Neutrophil (primary cell): ENCODE data around the gene DNM1.

ENCODE experiments used
- H3K27ac ChIP-seq: fragments of 200-600 bp; sonication (generic); 2 replicates; pipeline ENCODE4 v1.5.1; 2016; ENCODE audit warnings: mild to moderate bottlenecking, moderate library complexity
- H3K27me3 ChIP-seq: fragments of 200-600 bp; sonication (generic); 2 replicates; pipeline ENCODE4 v1.6.0; 2016; ENCODE audit warnings: mild to moderate bottlenecking
- H3K36me3 ChIP-seq: fragments of 200-600 bp; sonication (generic); 2 replicates; pipeline ENCODE4 v1.5.1; 2017
- H3K4me1 ChIP-seq, 2 experiments: fragments of 200-600 bp in 1 of 2; sonication (generic) in 1 of 2; 1 replicate in 1 of 2; 2 replicates in 1 of 2; pipeline versions ENCODE4 v1.5.1 to v1.6.1; 2013 to 2016; ENCODE audit warnings: low read depth in 1 of 2, low read length in 1 of 2, mild to moderate bottlenecking in 1 of 2, moderate library complexity in 1 of 2; ENCODE audit not compliant: control insufficient read depth in 1 of 2, insufficient read depth in 1 of 2
- H3K4me3 ChIP-seq, 2 experiments: fragments of 200-600 bp in 1 of 2; sonication (generic) in 1 of 2; 1 replicate in 1 of 2; 2 replicates in 1 of 2; pipeline ENCODE4 v1.5.1; 2013 to 2016; ENCODE audit warnings: low read depth in 1 of 2, low read length in 1 of 2, mild to moderate bottlenecking in 1 of 2, moderate library complexity in 1 of 2
- H3K9me3 ChIP-seq: fragments of 200-600 bp; sonication (generic); 2 replicates; pipeline ENCODE4 v1.5.1; 2016
- CTCF ChIP-seq: fragments of 200-600 bp; sonication (generic); IDR thresholded peaks from 2 replicates; pipeline ENCODE4 v1.5.1; 2016; ENCODE audit warnings: antibody characterized with exemption

The DNM1 gene

DNA sequence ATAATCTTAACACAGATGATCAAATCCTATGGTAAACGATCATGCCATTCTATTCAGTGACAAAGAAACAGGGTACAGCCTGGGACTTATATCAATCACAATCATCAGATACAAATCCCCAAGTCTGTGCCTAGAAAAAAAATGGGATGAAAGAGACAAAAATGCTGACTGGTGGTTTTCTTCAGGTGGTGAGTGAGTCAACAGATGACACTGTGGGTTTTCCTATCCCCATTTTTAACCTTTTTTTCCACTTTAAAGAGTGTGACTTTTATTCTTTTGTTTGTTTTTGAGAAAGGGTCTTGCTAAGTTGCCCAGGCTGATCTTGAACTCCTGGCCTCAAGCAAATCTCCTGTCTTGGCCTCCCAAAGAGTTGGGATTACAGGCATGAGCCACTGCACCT lies 15.0 kb upstream of the DNM1 start:
- H3K27me3 ChIP-seq, result peaks cover 16% of the 10 kb centered on the region
- no peaks in the 10 kb centered on the region for H3K9me3 ChIP-seq
- H3K36me3 ChIP-seq, result peaks cover 41% of the 10 kb centered on the region
- H3K27ac ChIP-seq, result no peak overlapping the region
- H3K4me1 ChIP-seq, result peaks cover 26 to 30% of the 10 kb centered on the region in 2 experiments
- H3K4me3 ChIP-seq, result no peak overlapping the region
- TF ChIP-seq CTCF, result no peak

- peaks cover 25% of the 10 kb centered on the region for H3K27me3 ChIP-seq
- no peak overlapping the region for H3K4me3 ChIP-seq
- peaks cover 26 to 30% of the 10 kb centered on the region in 2 experiments for H3K4me1 ChIP-seq
- TF ChIP-seq CTCF, result no peak
- H3K27ac ChIP-seq, result no peak overlapping the region
- no peaks in the 10 kb centered on the region for H3K9me3 ChIP-seq
- H3K36me3 ChIP-seq, result peaks cover 24% of the 10 kb centered on the region
Measured at GRCh38 chr9:128190013-128190412, 13.2 kb upstream of the DNM1 start.

- H3K9me3 ChIP-seq, result no peaks in the 10 kb centered on the region
- no peak for TF ChIP-seq CTCF
- H3K36me3 ChIP-seq, result peaks cover 16% of the 10 kb centered on the region
- peaks cover 25% of the 10 kb centered on the region for H3K27me3 ChIP-seq
- peaks cover 26 to 30% of the 10 kb centered on the region in 2 experiments for H3K4me1 ChIP-seq
- peak overlapping the region; percentile 69 for H3K27ac ChIP-seq
- peak overlapping the region; percentile 72 to 80 for H3K4me3 ChIP-seq
Measured at GRCh38 chr9:128190516-128191405, 12.4 kb upstream of the DNM1 start.

- Histone ChIP-seq H3K27ac (peak within 1 kb of the TSS; percentile 69), H3K4me1 (peaks cover 26 to 30% of the 10 kb centered on the region in 2 experiments), H3K36me3 (peaks cover 9% of the 10 kb centered on the region), H3K27me3 (peaks cover 25% of the 10 kb centered on the region), H3K9me3 (no peaks in the 10 kb centered on the region), H3K4me3 (peak within 1 kb of the TSS; percentile 72 to 80)
- peak; percentile 83 for TF ChIP-seq CTCF
Measured at GRCh38 chr9:128191406-128192046, 11.7 kb upstream of the DNM1 start, which contains the start of gene CIZ1. Gene CIZ1, minus strand, starts transcription at chr9:128191572. Its CDS starts 715 bp downstream, at chr9:128190857.

DNA sequence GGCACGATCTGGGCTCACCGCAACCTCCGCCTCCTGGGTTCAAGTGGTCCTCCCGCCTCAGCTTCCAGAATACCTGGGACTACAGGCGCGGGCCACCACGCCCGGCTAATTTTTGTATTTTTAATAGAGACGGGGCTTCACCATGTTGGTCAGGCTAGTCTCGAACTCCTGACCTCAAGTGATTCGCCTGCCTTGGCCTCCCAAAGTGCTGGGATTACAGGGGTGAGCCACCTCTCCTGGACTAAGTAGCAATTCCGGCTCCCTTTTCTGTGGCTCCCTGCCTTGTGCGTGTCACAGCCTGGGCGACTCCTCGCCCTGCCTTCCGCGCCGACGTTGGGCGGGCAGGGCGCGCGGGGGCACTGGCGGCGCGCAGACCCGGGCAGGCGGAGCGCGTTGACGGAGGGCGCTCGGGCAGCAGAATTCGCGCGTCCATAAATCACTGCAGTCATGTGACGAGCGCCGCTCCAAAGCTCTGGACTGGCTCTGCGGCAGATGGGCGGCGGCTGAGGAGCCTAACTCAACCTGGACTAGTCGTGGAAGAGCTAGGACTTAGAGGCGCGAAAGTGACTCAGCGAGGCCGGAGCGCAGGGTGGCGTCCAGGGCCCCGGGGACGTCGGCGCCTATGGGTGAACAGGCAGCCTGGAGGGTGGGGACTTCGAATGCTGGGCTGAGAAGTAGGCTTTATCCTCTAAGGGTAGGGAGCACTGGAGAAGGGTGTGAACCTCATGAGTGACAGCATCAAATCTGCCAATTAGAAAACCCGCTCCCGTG lies 10.4 kb upstream of the DNM1 start:
- Histone ChIP-seq H3K9me3 (no peaks in the 10 kb centered on the region), H3K4me1 (peaks cover 26 to 30% of the 10 kb centered on the region in 2 experiments), H3K27me3 (peaks cover 25% of the 10 kb centered on the region), H3K4me3 (peak overlapping the region in 1 of 2 experiments; percentile 80), H3K27ac (no peak overlapping the region), H3K36me3 (peaks cover 4% of the 10 kb centered on the region)
- no peak for TF ChIP-seq CTCF
